Osteocyte (in vitro differentiated cells): ENCODE data around the gene MDP1. TPM values are rescaled to one million over a fixed set of nuclear protein-coding genes. Genes with fewer than 3 reads are reported as not detected.

Experiments
- DNase-seq: peaks from one replicate; pipeline ENCODE4 v3.0.0; 2021; ENCODE audit warnings: mixed read lengths; ENCODE audit not compliant: unreplicated experiment; ENCODE audit errors: extremely low spot score
- H3K27ac Mint-ChIP-seq: one replicate; pipeline ENCODE4 v1.8.0; 2021; ENCODE audit warnings: mild to moderate bottlenecking, mixed read lengths; ENCODE audit not compliant: unreplicated experiment
- H3K27me3 Mint-ChIP-seq: one replicate; pipeline ENCODE4 v1.8.0; 2021; ENCODE audit warnings: mixed read lengths; ENCODE audit not compliant: unreplicated experiment
- H3K36me3 Mint-ChIP-seq: one replicate; pipeline ENCODE4 v1.8.0; 2021; ENCODE audit warnings: mixed read lengths; ENCODE audit not compliant: unreplicated experiment
- H3K4me1 Mint-ChIP-seq: one replicate; pipeline ENCODE4 v1.8.0; 2021; ENCODE audit warnings: mixed read lengths; ENCODE audit not compliant: unreplicated experiment
- H3K4me3 Mint-ChIP-seq: one replicate; pipeline ENCODE4 v1.8.0; 2021; ENCODE audit warnings: mild to moderate bottlenecking, moderate library complexity, mixed read lengths; ENCODE audit not compliant: unreplicated experiment
- H3K9me3 Mint-ChIP-seq: one replicate; pipeline ENCODE4 v1.8.0; 2021; ENCODE audit warnings: mixed read lengths; ENCODE audit not compliant: unreplicated experiment
- total RNA-seq: library from RNA; stranded (reverse); gene quantifications from 2 replicates; pipeline ENCODE4 v1.2.1, GENCODE V29; 2021
- TF ChIP-seq, protein P1 (sequence below): fragments of 200-600 bp; sonication (generic); IDR thresholded peaks from 2 replicates; pipeline ENCODE4 v1.5.0; 2021; ENCODE audit warnings: antibody characterized with exemption, mild to moderate bottlenecking, moderate library complexity

Gene MDP1
- total RNA-seq, 1 donor from 2014 or later = 25.4 TPM

DNA sequence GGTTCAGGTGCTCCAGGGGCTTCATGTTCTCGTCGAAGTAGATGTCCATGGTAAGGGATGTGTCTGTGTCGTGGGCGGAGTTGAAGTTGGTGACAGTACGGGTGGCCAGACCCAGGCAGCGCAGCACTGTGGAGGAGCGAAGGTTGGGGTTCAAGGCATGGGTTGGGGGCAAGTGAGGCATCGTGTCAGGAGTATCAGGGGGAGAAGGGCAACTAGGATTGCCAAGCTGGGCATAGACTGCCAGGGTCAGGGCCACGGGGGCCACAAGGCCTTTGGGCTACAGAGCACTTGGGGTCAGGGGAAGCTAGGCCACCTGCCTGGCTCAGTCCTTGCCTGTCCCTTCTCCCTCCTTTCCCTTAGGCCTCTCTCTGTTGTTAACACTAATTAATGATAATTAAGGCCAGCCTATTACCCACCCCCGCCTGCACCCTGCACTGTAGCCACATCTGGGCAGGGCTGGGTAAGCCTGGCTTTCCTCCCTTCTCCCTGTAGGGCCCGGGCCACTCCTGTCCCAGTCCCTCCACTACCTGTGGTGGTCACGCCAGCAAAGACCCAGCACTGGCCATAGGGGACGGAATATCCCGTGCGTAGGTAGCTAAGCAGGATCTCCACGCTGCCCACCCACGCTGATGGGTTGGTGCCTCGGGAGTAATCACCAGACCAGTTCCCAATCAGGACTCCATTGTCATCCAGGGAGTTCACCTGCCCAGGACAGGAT is 42.8 kb upstream of the MDP1 start:
- Mint-ChIP-seq H3K4me3 (no peak overlapping the region), H3K27me3 (no peaks in the 10 kb centered on the region), H3K4me1 (peaks cover 13% of the 10 kb centered on the region), H3K9me3 (no peaks in the 10 kb centered on the region), H3K36me3 (no peaks in the 10 kb centered on the region), H3K27ac (no peak overlapping the region)
- TF ChIP-seq, protein P1, sequence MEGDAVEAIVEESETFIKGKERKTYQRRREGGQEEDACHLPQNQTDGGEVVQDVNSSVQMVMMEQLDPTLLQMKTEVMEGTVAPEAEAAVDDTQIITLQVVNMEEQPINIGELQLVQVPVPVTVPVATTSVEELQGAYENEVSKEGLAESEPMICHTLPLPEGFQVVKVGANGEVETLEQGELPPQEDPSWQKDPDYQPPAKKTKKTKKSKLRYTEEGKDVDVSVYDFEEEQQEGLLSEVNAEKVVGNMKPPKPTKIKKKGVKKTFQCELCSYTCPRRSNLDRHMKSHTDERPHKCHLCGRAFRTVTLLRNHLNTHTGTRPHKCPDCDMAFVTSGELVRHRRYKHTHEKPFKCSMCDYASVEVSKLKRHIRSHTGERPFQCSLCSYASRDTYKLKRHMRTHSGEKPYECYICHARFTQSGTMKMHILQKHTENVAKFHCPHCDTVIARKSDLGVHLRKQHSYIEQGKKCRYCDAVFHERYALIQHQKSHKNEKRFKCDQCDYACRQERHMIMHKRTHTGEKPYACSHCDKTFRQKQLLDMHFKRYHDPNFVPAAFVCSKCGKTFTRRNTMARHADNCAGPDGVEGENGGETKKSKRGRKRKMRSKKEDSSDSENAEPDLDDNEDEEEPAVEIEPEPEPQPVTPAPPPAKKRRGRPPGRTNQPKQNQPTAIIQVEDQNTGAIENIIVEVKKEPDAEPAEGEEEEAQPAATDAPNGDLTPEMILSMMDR = no peak
- DNase-seq = no peak

DNA sequence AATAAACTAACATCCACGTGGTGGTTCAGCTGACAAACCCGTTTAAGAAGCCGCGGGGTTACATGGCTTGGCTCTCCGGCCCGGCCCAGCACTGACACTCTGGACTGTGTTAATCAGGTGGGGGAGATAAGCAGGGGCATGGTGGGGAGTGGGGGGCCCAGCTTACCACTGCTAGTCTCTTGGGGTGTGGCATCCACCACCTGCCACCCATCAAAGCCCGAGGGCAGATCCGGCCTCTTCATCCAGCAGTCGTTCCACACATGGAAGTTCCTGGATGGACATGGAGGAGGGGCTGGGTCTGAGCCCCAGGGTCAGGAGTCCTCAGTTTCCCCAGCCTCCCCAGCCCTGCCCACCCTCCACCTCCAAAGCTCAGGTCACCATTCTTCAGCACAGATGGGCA is 42.3 kb upstream of the MDP1 start:
- H3K27me3 Mint-ChIP-seq = no peaks in the 10 kb centered on the region
- TF ChIP-seq, protein P1 = no peak
- H3K36me3 Mint-ChIP-seq = no peaks in the 10 kb centered on the region
- no peak overlapping the region for H3K4me3 Mint-ChIP-seq
- no peaks in the 10 kb centered on the region for H3K9me3 Mint-ChIP-seq
- H3K4me1 Mint-ChIP-seq = peaks cover 13% of the 10 kb centered on the region
- DNase-seq = no peak
- H3K27ac Mint-ChIP-seq = no peak overlapping the region

DNA sequence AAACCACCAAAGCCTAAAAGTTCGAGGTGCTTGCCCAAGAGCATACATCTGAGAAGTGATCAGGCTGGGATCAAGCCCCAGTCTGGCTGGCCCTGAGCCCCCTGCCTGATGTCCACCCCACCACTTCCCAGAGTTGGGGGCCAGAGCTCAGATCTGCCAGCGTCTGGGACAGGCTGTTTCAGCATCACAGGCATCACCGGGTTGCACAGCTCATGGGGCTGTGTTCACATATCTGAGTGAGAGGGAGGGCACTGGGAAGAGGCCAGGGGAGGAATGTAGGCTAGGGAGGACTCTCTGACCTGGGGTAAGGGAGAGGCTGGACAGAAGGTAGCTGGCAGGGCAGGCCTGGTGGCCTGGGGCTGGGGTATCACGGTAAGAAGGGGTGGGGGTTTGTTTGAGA is 41.1 kb upstream of the MDP1 start:
- no peaks in the 10 kb centered on the region for H3K9me3 Mint-ChIP-seq
- TF ChIP-seq, protein P1 = no peak
- H3K27me3 Mint-ChIP-seq = no peaks in the 10 kb centered on the region
- DNase-seq = no peak
- no peak overlapping the region for H3K27ac Mint-ChIP-seq
- no peaks in the 10 kb centered on the region for H3K36me3 Mint-ChIP-seq
- H3K4me1 Mint-ChIP-seq = peaks cover 15% of the 10 kb centered on the region
- H3K4me3 Mint-ChIP-seq = no peak overlapping the region

DNA sequence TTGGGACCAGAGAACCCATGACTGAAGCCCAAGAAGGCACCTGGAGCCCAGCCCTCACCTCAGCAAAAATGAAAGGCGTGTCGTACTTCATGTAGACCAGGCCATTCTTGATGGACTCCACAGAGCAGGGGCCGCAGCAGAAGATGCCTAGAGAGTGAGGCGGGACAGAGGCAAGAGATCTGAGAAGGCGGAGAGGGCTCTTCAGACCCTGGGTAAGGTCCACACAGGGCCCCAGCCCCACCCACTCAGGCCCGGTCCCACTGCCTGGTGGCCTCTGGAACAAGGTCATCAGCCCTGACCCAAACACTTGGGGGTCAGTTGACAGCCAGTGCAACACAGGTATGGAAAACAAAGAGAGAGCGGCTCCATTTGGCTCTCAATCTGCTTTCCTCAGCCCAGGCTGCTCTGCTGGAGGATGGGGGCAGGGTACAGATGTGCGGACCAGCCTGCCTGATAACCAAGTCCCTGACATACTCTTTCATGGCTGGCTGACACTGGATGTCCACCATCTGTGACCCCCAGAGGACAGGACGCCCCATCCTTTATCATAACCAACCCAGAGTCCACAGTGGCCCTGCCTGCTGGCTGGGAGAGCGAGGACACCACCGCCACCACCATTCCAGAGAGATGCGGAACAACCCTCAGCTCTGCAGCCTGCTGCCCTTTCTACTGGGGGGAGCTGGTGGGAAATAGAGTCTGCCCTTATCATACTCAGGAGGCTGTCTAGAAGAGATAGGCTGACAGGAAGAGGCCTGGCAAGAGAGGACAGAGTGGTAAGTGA is 40.3 kb upstream of the MDP1 start:
- H3K27ac Mint-ChIP-seq = no peak overlapping the region
- H3K36me3 Mint-ChIP-seq = no peaks in the 10 kb centered on the region
- H3K9me3 Mint-ChIP-seq = no peaks in the 10 kb centered on the region
- DNase-seq = no peak
- peaks cover 15% of the 10 kb centered on the region for H3K4me1 Mint-ChIP-seq
- TF ChIP-seq, protein P1 = no peak
- H3K27me3 Mint-ChIP-seq = no peaks in the 10 kb centered on the region
- H3K4me3 Mint-ChIP-seq = no peak overlapping the region

DNA sequence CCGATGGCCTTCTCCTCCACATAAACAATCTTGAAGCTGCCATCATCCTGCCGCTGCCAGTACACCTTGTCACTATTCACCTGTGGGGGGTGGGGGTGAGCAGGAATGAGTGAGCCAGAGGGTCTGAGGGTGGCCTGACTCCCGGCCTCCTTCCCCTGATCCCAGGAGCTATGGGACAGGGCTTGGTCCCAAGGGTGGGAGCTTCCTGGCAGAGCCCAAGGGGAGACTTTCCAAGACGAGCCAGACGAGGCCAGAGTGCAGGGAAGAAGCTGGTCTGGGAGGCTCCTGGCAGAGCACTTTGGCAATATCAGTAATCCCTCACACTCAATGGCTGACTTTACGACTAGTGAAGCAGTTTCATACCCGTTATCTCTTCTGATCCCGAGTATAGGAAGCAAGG is 39.6 kb upstream of the MDP1 start:
- Mint-ChIP-seq H3K9me3 (no peaks in the 10 kb centered on the region), H3K27ac (no peak overlapping the region)

More for the DNA sequence above, 39.6 kb upstream of the MDP1 start:
- Mint-ChIP-seq H3K36me3 (no peaks in the 10 kb centered on the region), H3K4me1 (peaks cover 15% of the 10 kb centered on the region), H3K4me3 (no peak overlapping the region), H3K27me3 (no peaks in the 10 kb centered on the region)
- TF ChIP-seq, protein P1 = no peak
- no peak for DNase-seq
